ENCODE data around the gene GTF2H2C.
"Not testable (repeated sequence)": the region's sequence is repeated elsewhere in the genome, so short reads cannot be mapped to it uniquely, and the experiment has no call there.

The GTF2H2C gene

GRCh38 chr5:69530561-69531405 lies 29.2 kb upstream of the GTF2H2C start:
- no peak for DNase-seq (ENCODE audit: low read depth)
- no peak for TF ChIP-seq CTCF (IDR thresholded peaks at IDR 0.05; ENCODE audit: control insufficient read depth, insufficient read depth, low read depth, low read length, missing control alignments)
- H3K4me3 ChIP-seq (ENCODE audit: control insufficient read depth, low read depth, low read length), result no peak overlapping the region

GRCh38 chr5:69531406-69531801 lies 28.6 kb upstream of the GTF2H2C start:
- DNase-seq (ENCODE audit: low read depth), result no peak
- no peak overlapping the region for H3K4me3 ChIP-seq (ENCODE audit: control insufficient read depth, low read depth, low read length)
- TF ChIP-seq CTCF (IDR thresholded peaks at IDR 0.05; ENCODE audit: control insufficient read depth, insufficient read depth, low read depth, low read length, missing control alignments), result no peak

GRCh38 chr5:69537911-69538310 lies 22.1 kb upstream of the GTF2H2C start:
- not testable (repeated sequence) for H3K4me3 ChIP-seq (ENCODE audit: control insufficient read depth, low read depth, low read length); DNase-seq (ENCODE audit: low read depth)

- not testable (repeated sequence) for DNase-seq (ENCODE audit: low read depth); H3K4me3 ChIP-seq (ENCODE audit: control insufficient read depth, low read depth, low read length)
These were observed 21.3 kb upstream of the GTF2H2C start for GRCh38 chr5:69538735-69539134.

GRCh38 chr5:69541347-69541746 lies 18.6 kb upstream of the GTF2H2C start:
- not testable (repeated sequence) for DNase-seq (ENCODE audit: low read depth); H3K4me3 ChIP-seq (ENCODE audit: control insufficient read depth, low read depth, low read length)

GRCh38 chr5:69542838-69543618 lies 17.0 kb upstream of the GTF2H2C start:
- not testable (repeated sequence) for H3K4me3 ChIP-seq (ENCODE audit: control insufficient read depth, low read depth, low read length); DNase-seq (ENCODE audit: low read depth)

GRCh38 chr5:69544602-69545001 lies 15.4 kb upstream of the GTF2H2C start:
- not testable (repeated sequence) for DNase-seq (ENCODE audit: low read depth); H3K4me3 ChIP-seq (ENCODE audit: control insufficient read depth, low read depth, low read length)

- H3K4me3 ChIP-seq (ENCODE audit: control insufficient read depth, low read depth, low read length), result peak overlapping the region; percentile 32
- not testable (repeated sequence) for DNase-seq (ENCODE audit: low read depth)
These were observed 818 bp downstream of the GTF2H2C start for GRCh38 chr5:69560587-69561431.

- DNase-seq (ENCODE audit: low read depth); H3K4me3 ChIP-seq (ENCODE audit: control insufficient read depth, low read depth, low read length): not testable (repeated sequence)
These were observed 6.2 kb downstream of the GTF2H2C start for GRCh38 chr5:69566172-69566571.

GRCh38 chr5:69568072-69568471 lies 8.1 kb downstream of the GTF2H2C start:
- not testable (repeated sequence) for DNase-seq (ENCODE audit: low read depth)

GRCh38 chr5:69583356-69583755 lies 23.4 kb downstream of the GTF2H2C start:
- not testable (repeated sequence) for DNase-seq (ENCODE audit: low read depth); H3K4me3 ChIP-seq (ENCODE audit: control insufficient read depth, low read depth, low read length)

More at GRCh38 chr5:69568072-69568471, 8.1 kb downstream of the GTF2H2C start:
- H3K4me3 ChIP-seq (ENCODE audit: control insufficient read depth, low read depth, low read length), result not testable (repeated sequence)

GRCh38 chr5:69596114-69596840 lies 36.3 kb downstream of the GTF2H2C start:
- H3K4me3 ChIP-seq (ENCODE audit: control insufficient read depth, low read depth, low read length); DNase-seq (ENCODE audit: low read depth): not testable (repeated sequence)

- DNase-seq (ENCODE audit: low read depth); H3K4me3 ChIP-seq (ENCODE audit: control insufficient read depth, low read depth, low read length): not testable (repeated sequence)
These were observed 42.0 kb downstream of the GTF2H2C start for GRCh38 chr5:69601947-69602346.

- not testable (repeated sequence) for DNase-seq (ENCODE audit: low read depth); H3K4me3 ChIP-seq (ENCODE audit: control insufficient read depth, low read depth, low read length)
These were observed 46.8 kb downstream of the GTF2H2C start for GRCh38 chr5:69606839-69607238.

GRCh38 chr5:69607750-69608149 lies 47.8 kb downstream of the GTF2H2C start:
- DNase-seq (ENCODE audit: low read depth); H3K4me3 ChIP-seq (ENCODE audit: control insufficient read depth, low read depth, low read length): not testable (repeated sequence)

Measured in AG09309 (cell line).